Adrenal gland (tissue), 5 donors: Measurements from ENCODE around the gene CHRM1.

Source experiments
- CTCF ChIP-seq, 6 experiments: fragments of 450-650 bp in 4 of 6; fragments of 200-600 bp in 2 of 6; sonication (generic) in 1 of 6; IDR thresholded peaks; 1 replicate in 5 of 6; 2 replicates in 1 of 6; pipeline versions ENCODE4 v1.5.1 to v1.8.0; 2016 to 2021; ENCODE audit warnings: antibody characterized with exemption in 6 of 6, mild to moderate bottlenecking in 2 of 6, moderate library complexity in 1 of 6
- POLR2A ChIP-seq, 2 donors: fragments of 450-650 bp; IDR thresholded peaks; one replicate each; pipeline ENCODE4 v1.6.1; 2017; ENCODE audit warnings: antibody characterized with exemption in 2 of 2, mild to moderate bottlenecking in 2 of 2, moderate library complexity in 1 of 2
- donor health status: DM: no; HTN: no; CAD: no.

GRCh38 chr11:62922189-62922589, 1.0 kb upstream of the CHRM1 start:
- TF ChIP-seq CTCF (IDR thresholded peaks at IDR 0.05) (no peak), POLR2A (IDR thresholded peaks at IDR 0.05) (no peak)
